CD4-positive, alpha-beta T cell (primary cell): Measurements from ENCODE around the gene SHANK2. TPM values are rescaled to one million over a fixed set of nuclear protein-coding genes. Genes with fewer than 3 reads are reported as not detected.

Experiments
- ATAC-seq: fragments of 200-7000 bp; cut with Tn5 transposase; one replicate; pipeline ENCODE4 v1.10.0; 2022; ENCODE audit warnings: mild to moderate bottlenecking; ENCODE audit not compliant: poor library complexity
- CTCF ChIA-PET: fragments of 350-600 bp; sonication (Branson Sonifier 250); formaldehyde crosslinking; loops from one replicate; lab custom pipeline; 2021; ENCODE audit warnings: antibody characterized with exemption, inconsistent platforms; lab: Charles Lee
- POLR2A ChIA-PET: fragments of 350-600 bp; sonication (Branson Sonifier 250); formaldehyde crosslinking; loops from one replicate; lab custom pipeline; 2021; ENCODE audit warnings: antibody characterized with exemption, inconsistent platforms; lab: Charles Lee
- DNase-seq, 14 experiments: peaks; one replicate each; pipeline ENCODE4 v3.0.0-alpha.2; 2013 to 2020; ENCODE audit warnings: mixed read lengths in 2 of 14
- H3K27ac ChIP-seq, 2 donors: one replicate each; pipeline versions ENCODE4 v1.5.1 to v1.7.0; 2013; ENCODE audit warnings: low read length in 2 of 2, low read depth in 1 of 2, mild to moderate bottlenecking in 1 of 2
- H3K27me3 ChIP-seq, 2 experiments: 1 replicate in 1 of 2; 2 replicates in 1 of 2; pipeline versions ENCODE4 v1.6.1 to v1.7.0; 2013; ENCODE audit warnings: low read length in 2 of 2, control low read depth in 1 of 2, mild to moderate bottlenecking in 1 of 2, moderate library complexity in 1 of 2; ENCODE audit not compliant: insufficient read depth in 2 of 2, control insufficient read depth in 1 of 2
- H3K36me3 ChIP-seq: one replicate; pipeline ENCODE4 v1.6.1; 2013; ENCODE audit warnings: low read length, control low read depth; ENCODE audit not compliant: insufficient read depth
- H3K4me1 ChIP-seq: one replicate; pipeline ENCODE4 v1.6.1; 2013; ENCODE audit warnings: low read length, control low read depth; ENCODE audit not compliant: insufficient read depth
- H3K4me3 ChIP-seq: one replicate; pipeline ENCODE4 v1.5.1; 2013; ENCODE audit warnings: mild to moderate bottlenecking, low read length, moderate library complexity
- H3K9me3 ChIP-seq, 2 experiments: 1 replicate in 1 of 2; 2 replicates in 1 of 2; pipeline versions ENCODE4 v1.6.1 to v1.7.0; 2013; ENCODE audit warnings: low read length in 2 of 2, mild to moderate bottlenecking in 2 of 2, control low read depth in 1 of 2, moderate library complexity in 1 of 2; ENCODE audit not compliant: control insufficient read depth in 1 of 2, insufficient read depth in 1 of 2
- H3K27ac Mint-ChIP-seq: one replicate; pipeline ENCODE4 v1.8.0; 2020; ENCODE audit warnings: mixed read lengths
- H3K27me3 Mint-ChIP-seq: one replicate; pipeline ENCODE4 v1.8.0; 2021; ENCODE audit warnings: mixed read lengths
- H3K36me3 Mint-ChIP-seq: one replicate; pipeline ENCODE4 v1.8.0; 2021; ENCODE audit warnings: low read depth, mixed read lengths
- H3K4me1 Mint-ChIP-seq: one replicate; pipeline ENCODE4 v1.8.0; 2021; ENCODE audit warnings: low read depth, mixed read lengths
- H3K4me3 Mint-ChIP-seq: one replicate; pipeline ENCODE4 v1.8.0; 2020; ENCODE audit warnings: mild to moderate bottlenecking, mixed read lengths
- H3K9me3 Mint-ChIP-seq: one replicate; pipeline ENCODE4 v1.8.0; 2020; ENCODE audit warnings: mixed read lengths
- intact Hi-C, 2 experiments: fragments of 100-400 bp; cut with DNase I in 1 of 2; cut with micrococcal nuclease in 1 of 2; formaldehyde crosslinking; loops; one replicate each; pipeline versions ENCODE4 v1.15.1 to v1.9.0; 2023 to 2025; cut with DNase I, micrococcal nuclease
- total RNA-seq, 174 experiments: library from RNA in 2 of 174; stranded (reverse) in 2 of 174; gene quantifications; one replicate each; pipeline ENCODE4 v1.2.3 and lab custom pipeline; 2021 to 2026
- TF ChIP-seq, protein P1 (sequence below): fragments of 200-600 bp; IDR thresholded peaks from one replicate; pipeline ENCODE4 v1.8.0; 2022; ENCODE audit warnings: antibody characterized with exemption, mild to moderate bottlenecking

SHANK2 gene
- total RNA-seq, 2 experiments from 2014 or later = not detected

DNA sequence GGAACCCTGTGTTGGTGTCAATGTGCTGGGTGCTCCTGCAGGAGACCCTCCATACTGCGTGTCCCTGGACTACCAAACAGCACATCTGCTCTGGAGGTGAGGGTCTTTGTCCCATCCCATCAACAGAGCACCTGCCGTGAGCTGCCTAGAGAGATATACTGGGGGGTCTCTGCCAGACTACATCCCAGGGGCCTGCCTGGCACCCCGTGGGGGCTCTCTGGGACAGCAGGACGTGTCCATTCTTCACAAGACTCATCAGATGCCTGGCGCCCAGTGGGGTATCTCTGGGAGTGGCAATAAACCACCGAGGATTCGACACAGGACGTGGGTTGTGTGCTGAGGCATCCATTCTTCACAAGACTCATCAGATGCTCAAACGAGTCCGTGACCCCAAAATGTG is 42.7 kb downstream of the SHANK2 start:
- ATAC-seq = no peak
- H3K27me3 Mint-ChIP-seq = no peaks in the 10 kb centered on the region
- Histone ChIP-seq H3K27me3 (no peaks in the 10 kb centered on the region), H3K27ac (no peak overlapping the region), H3K9me3 (peaks cover 0 to 16% of the 10 kb centered on the region in 2 experiments), H3K36me3 (no peaks in the 10 kb centered on the region), H3K4me3 (no peak overlapping the region), H3K4me1 (no peaks in the 10 kb centered on the region)
- no peaks in the 10 kb centered on the region for H3K36me3 Mint-ChIP-seq
- H3K9me3 Mint-ChIP-seq = no peaks in the 10 kb centered on the region
- TF ChIP-seq, protein P1, sequence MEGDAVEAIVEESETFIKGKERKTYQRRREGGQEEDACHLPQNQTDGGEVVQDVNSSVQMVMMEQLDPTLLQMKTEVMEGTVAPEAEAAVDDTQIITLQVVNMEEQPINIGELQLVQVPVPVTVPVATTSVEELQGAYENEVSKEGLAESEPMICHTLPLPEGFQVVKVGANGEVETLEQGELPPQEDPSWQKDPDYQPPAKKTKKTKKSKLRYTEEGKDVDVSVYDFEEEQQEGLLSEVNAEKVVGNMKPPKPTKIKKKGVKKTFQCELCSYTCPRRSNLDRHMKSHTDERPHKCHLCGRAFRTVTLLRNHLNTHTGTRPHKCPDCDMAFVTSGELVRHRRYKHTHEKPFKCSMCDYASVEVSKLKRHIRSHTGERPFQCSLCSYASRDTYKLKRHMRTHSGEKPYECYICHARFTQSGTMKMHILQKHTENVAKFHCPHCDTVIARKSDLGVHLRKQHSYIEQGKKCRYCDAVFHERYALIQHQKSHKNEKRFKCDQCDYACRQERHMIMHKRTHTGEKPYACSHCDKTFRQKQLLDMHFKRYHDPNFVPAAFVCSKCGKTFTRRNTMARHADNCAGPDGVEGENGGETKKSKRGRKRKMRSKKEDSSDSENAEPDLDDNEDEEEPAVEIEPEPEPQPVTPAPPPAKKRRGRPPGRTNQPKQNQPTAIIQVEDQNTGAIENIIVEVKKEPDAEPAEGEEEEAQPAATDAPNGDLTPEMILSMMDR = no peak
- H3K4me1 Mint-ChIP-seq = no peaks in the 10 kb centered on the region
- no peak overlapping the region for H3K4me3 Mint-ChIP-seq
- intact Hi-C loops = no loop called here
- POLR2A ChIA-PET = no interaction called here
- CTCF ChIA-PET = no interaction called here
- no peak for DNase-seq
- no peak overlapping the region for H3K27ac Mint-ChIP-seq

DNA sequence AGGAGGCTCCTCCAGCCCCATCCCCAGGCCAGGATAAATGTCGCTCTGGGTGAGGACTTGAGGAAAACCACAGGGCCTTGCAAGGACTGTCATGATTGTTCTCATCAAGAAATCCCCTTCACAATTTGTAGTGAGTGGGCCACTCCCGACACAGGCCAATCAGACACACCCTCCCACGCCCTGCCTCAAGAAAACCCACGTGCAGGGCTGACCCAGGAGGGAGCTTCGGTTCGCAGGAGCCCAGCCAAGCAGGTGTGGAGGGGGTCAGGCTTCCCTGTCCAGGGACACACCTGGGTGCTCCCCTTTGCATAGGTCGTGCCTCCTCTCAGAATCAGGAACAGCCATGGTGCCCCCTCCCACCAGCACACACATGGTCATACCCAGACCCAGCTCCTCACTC is 43.2 kb downstream of the SHANK2 start:
- Mint-ChIP-seq H3K36me3 (no peaks in the 10 kb centered on the region), H3K4me3 (no peak overlapping the region), H3K4me1 (no peaks in the 10 kb centered on the region), H3K27me3 (no peaks in the 10 kb centered on the region), H3K27ac (no peak overlapping the region), H3K9me3 (no peaks in the 10 kb centered on the region)
- H3K36me3 ChIP-seq = no peaks in the 10 kb centered on the region
- H3K4me3 ChIP-seq = no peak overlapping the region
- intact Hi-C loops = no loop called here
- no peak overlapping the region for H3K27ac ChIP-seq
- ChIA-PET CTCF (no interaction called here), POLR2A (no interaction called here)
- DNase-seq (no peak), ATAC-seq (no peak)
- no peaks in the 10 kb centered on the region for H3K4me1 ChIP-seq
- TF ChIP-seq, protein P1 = no peak
- H3K9me3 ChIP-seq = peaks cover 0 to 13% of the 10 kb centered on the region in 2 experiments
- H3K27me3 ChIP-seq = no peaks in the 10 kb centered on the region

DNA sequence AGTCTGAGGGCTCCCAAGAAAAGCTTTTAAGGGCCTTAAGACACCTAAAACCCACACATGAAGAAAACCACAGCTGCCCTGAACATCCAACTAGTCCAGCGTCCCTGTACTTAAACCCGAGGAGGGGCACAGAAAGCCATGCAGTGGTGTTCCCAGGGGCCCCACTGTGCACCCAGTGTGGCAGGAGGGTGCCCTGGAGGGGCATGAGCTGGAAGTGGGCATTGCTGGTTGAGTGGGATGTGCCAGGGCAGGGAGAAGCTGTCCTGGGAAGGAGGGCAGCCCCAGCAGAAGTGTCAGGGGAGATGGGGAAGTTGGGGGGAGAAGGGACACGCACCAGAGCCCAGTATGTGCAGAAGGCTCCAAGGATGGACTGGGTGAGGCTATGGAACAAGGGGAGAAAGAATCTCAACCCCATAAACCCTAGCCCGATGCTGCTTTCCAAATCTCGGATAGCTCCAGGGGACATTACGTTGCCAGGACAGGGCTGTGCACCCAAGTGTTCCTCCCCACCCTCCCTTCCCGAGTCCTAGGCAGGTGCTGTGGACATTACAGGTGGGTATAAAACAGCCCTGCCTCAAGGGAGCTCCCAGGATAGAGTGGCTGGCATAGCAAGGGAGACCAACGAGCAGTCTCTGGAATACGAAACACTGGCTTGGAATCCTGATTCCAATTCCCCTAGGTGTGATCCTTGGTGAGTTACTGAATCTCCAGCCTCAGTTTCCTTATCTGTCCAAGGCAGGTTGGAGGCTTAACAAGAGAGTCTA is 44.2 kb downstream of the SHANK2 start:
- no peak overlapping the region for H3K4me3 Mint-ChIP-seq

More for the DNA sequence above, 44.2 kb downstream of the SHANK2 start:
- H3K4me3 ChIP-seq = no peak overlapping the region
- ChIA-PET POLR2A (no interaction called here), CTCF (no interaction called here)
- no peak overlapping the region for H3K27ac ChIP-seq
- intact Hi-C loops = no loop called here
- no peaks in the 10 kb centered on the region for H3K9me3 Mint-ChIP-seq
- no peak overlapping the region for H3K27ac Mint-ChIP-seq
- H3K4me1 ChIP-seq = no peaks in the 10 kb centered on the region
- TF ChIP-seq, protein P1 = no peak
- no peaks in the 10 kb centered on the region for H3K4me1 Mint-ChIP-seq
- H3K9me3 ChIP-seq = peaks cover 0 to 13% of the 10 kb centered on the region in 2 experiments
- H3K27me3 Mint-ChIP-seq = no peaks in the 10 kb centered on the region
- no peaks in the 10 kb centered on the region for H3K36me3 ChIP-seq
- ATAC-seq = no peak
- H3K36me3 Mint-ChIP-seq = no peaks in the 10 kb centered on the region
- DNase-seq = no peak
- H3K27me3 ChIP-seq = no peaks in the 10 kb centered on the region
